22Rv1 (cell line): ENCODE results near the gene MBP.
"Not testable (repeated sequence)": the region's sequence is repeated elsewhere in the genome, so short reads cannot be mapped to it uniquely, and the experiment has no call there.

ENCODE experiments used
- H3K27ac ChIP-seq: fragments of 450-650 bp; 2 replicates; pipeline ENCODE4 v1.5.1; 2017
- ZFX ChIP-seq: fragments of 450-650 bp; IDR thresholded peaks from 2 replicates; pipeline ENCODE4 v1.6.1; 2017; ENCODE audit warnings: antibody characterized with exemption, borderline replicate concordance
- TF ChIP-seq, protein P1 (sequence below): fragments of 450-650 bp; IDR thresholded peaks from 2 replicates; pipeline ENCODE4 v1.5.1; 2017; ENCODE audit warnings: mild to moderate bottlenecking

MBP gene

DNA sequence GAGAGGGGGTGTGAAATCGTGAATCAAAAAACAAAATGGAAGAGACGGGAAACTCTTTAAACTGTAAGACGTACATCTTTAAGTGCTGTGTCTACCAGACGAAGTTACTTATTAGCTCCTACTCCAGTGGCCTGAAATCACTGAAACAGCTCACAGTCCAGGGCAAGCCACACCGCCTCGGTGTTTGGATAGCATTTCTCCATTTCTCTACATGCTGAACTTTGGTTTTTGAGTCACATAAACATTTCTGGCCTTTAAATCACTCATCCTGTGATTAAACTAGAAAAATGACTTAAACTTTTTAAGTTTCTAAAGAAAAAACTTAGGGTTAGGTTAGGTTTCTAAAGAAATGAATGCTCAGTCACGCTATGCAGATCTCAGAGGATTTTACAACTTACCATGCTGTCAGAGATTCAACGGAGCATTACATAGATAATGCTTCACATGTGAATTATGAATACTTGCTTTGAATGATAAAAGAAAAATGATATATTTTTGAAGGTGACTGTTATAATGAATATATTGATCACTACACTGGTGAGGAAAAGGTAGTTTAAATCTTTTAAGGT is 138.4 kb downstream of the MBP start:
- H3K27ac ChIP-seq = no peak overlapping the region
- no peak for TF ChIP-seq ZFX

DNA sequence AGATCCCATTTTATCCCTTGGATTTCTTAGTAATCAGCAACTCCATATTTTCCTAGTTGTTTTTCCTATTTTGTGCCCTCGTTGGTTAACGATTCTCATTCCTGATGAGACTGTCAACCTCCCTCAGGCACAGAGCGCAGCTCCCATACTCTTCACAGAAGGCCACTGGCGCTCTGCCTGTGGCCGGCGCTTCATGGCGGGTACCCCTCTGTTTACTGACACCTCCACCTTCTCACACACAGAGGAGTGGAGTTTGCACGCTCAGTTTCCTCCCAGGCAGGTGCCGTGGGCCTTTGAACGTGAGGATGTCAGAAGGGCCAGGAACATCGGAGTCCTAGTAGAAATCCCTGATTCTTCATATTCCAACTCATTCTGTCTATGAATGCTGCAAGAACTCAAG is 139.0 kb downstream of the MBP start:
- no peak for TF ChIP-seq ZFX
- TF ChIP-seq, protein P1, sequence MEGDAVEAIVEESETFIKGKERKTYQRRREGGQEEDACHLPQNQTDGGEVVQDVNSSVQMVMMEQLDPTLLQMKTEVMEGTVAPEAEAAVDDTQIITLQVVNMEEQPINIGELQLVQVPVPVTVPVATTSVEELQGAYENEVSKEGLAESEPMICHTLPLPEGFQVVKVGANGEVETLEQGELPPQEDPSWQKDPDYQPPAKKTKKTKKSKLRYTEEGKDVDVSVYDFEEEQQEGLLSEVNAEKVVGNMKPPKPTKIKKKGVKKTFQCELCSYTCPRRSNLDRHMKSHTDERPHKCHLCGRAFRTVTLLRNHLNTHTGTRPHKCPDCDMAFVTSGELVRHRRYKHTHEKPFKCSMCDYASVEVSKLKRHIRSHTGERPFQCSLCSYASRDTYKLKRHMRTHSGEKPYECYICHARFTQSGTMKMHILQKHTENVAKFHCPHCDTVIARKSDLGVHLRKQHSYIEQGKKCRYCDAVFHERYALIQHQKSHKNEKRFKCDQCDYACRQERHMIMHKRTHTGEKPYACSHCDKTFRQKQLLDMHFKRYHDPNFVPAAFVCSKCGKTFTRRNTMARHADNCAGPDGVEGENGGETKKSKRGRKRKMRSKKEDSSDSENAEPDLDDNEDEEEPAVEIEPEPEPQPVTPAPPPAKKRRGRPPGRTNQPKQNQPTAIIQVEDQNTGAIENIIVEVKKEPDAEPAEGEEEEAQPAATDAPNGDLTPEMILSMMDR = no peak
- H3K27ac ChIP-seq = no peak overlapping the region

DNA sequence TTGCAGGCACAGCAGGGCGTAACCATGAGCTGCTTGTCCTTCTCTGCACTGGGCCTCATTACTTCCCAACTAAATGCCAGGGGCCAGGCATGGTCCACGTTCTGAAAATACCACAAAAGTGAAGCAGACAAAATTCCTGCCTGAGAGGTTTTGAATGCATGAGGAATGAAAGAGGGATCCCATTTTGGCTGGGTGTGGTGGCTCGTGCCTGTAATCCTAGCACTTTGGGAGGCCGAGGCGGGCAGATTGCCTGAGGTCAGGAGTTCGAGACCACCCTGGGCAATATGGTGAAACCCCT is 139.5 kb downstream of the MBP start:
- TF ChIP-seq, protein P1 = no peak
- no peak for TF ChIP-seq ZFX
- no peak overlapping the region for H3K27ac ChIP-seq

DNA sequence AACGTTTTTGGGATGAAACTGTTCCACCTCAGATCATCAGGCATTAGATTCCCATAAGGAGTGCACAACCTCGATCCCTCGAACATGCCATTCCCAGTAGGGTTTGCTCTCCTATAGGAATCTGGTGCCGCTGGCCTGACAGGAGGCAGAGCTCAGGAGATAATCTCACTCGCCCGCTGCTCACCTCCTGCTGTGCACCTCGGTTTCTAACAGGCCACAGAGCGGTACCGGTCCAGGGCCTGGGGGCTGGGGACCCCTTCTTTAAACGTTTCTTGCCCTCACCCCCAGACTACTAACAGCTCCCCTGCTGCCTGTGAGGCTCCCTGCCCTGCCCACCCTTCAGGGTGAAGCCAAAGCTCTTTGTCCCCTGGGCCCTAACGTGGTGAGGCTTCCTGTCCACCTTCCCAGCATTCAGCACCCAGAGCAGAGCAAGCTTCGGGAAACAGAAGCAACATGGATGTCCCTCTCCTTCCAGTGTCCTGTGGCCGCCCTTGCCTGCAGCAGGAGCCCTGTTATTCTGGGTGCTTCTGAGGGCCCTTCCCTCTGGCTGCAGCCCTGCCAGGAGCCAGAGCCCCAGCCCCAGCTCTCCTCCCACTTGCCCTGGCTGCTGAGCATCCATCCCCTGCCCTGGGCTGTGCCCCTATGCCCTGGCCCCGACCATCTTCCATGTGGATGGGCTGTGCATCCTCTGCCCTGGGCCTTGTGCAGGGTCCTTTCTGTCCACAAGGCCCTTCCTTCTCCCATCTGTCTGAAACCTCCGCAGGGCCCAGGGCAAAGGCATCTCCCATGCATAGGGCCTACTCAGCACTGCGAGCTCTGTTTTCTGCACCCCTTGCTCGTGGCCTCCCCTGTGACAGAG is 140.1 kb downstream of the MBP start:
- TF ChIP-seq, protein P1 = no peak
- TF ChIP-seq ZFX = no peak
- no peak overlapping the region for H3K27ac ChIP-seq

DNA sequence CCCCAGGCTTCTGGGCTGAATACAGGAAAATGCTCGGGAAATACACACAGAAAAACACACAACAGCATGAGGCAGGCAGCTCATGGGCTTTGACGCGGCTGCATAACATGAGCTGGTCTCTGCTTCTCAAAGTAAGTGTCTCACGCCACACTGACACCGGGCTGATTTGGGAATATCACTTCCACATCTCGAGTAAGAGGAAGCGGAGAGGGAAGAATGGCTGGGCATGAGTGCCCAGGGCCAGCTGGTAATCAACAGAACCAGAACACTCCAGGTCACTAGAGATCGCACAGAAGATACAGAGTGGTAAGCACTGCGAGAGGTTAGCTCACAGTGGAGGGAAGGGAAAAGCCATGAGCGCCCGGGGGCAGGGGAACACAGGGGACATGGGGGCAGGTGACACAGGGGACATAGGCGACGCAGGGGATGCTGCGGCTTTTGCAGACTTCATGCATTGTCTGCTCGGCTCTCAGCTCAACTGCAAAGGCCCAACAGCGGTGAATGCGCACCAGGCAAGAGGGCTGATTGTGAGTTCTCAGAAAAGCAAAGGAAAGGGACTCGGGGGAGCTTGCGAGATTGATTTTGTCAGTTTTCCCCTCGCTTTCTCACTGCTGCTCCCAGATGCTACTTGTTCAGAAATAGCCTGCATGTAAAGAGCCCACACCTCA is 141.4 kb downstream of the MBP start:
- no peak overlapping the region for H3K27ac ChIP-seq
- no peak for TF ChIP-seq ZFX
- TF ChIP-seq, protein P1 = no peak

DNA sequence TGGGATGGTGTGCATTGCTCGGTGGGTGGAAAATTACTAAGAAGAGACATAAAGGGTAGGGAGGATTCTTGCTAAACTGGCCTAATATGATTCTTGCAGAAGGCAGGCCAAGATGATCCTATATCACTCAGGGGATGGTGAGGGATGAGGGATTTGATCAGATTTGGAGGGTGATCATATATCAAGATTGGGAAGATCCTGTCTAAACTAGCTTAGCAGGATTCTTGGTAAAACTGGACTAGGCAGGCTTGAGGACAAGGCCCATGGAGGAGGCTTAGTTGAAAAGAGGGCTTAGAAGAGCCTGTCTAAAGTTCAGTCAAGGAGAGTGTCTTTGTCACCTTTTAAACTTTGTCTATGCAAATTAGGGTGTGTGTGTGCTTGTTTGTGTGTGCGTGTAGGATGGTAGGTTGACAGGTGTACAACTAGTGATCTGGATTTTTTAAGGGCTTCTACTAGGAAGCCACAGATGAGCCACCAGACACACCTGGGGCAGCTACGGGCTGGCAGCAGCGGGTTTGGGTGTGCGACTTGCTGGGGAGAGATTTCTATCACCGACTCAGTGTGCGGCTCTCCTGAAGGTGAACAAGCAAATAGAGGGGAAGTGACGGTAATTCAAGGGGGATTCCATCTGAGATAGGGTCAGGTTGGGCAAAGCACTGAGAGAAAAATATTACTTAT is 142.1 kb downstream of the MBP start:
- H3K27ac ChIP-seq = not testable (repeated sequence)

DNA sequence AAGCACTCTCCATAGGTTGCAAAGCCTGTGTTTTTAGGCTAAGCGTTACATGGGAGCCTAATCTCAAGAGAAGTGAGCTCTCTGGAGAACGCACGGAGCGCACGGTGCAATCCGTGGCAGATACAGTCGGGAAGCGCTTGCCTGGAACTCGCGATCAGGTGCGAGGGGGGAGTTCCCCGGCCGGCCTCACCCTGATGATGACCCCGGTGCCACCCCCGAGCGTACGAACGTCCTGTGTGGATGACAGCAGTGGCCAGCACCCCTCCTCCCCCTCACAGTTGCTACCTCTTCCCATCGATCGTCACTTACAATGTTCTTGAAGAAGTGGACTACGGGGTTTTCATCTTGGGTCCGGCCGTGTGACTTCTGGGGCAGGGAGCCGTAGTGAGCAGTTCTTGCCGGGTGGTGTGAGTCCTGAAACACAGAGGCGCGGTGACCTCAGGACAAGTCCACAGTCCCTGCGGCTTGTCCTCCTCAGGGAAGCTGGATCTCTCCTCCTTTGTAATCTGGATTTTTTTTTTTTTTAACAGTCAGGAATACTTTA is 142.9 kb downstream of the MBP start:
- TF ChIP-seq, protein P1 = no peak

More for the DNA sequence above, 142.9 kb downstream of the MBP start:
- no peak overlapping the region for H3K27ac ChIP-seq
